Esophagus muscularis mucosa (tissue), 4 donors: ENCODE measurements around the gene SPON1. TPM values are rescaled to one million over a fixed set of nuclear protein-coding genes. Genes with fewer than 3 reads are reported as not detected.
A peak's percentile ranks its signal among the peaks of the same experiment; 100 is the strongest.

Experiments
- DNase-seq: peaks from one replicate; pipeline ENCODE4 v3.0.0-alpha.2; 2017; ENCODE audit errors: extremely low spot score
- H3K27ac ChIP-seq, 4 donors: fragments of 200-600 bp; sonication (generic); replicated peaks in 1 of 4; 1 replicate in 3 of 4; 2 replicates in 1 of 4; pipeline ENCODE4 v1.5.1; 2016 to 2019; ENCODE audit warnings: mild to moderate bottlenecking in 1 of 4
- H3K27me3 ChIP-seq, 4 donors: fragments of 200-600 bp; sonication (generic); one replicate each; pipeline versions ENCODE4 v1.5.1 to v1.6.0; 2016 to 2019
- H3K36me3 ChIP-seq, 4 donors: fragments of 200-600 bp; sonication (generic); one replicate each; pipeline ENCODE4 v1.5.1; 2016 to 2019
- H3K4me1 ChIP-seq, 4 donors: fragments of 200-600 bp; sonication (generic); one replicate each; pipeline ENCODE4 v1.5.1; 2016 to 2019
- H3K4me3 ChIP-seq, 4 donors: fragments of 200-600 bp; sonication (generic); 1 replicate in 2 of 4; 2 replicates in 2 of 4; pipeline ENCODE4 v1.5.1; 2016 to 2019; ENCODE audit warnings: mild to moderate bottlenecking in 4 of 4, moderate library complexity in 1 of 4
- H3K9me3 ChIP-seq, 4 donors: fragments of 200-600 bp; sonication (generic); 1 replicate in 3 of 4; 2 replicates in 1 of 4; pipeline ENCODE4 v1.5.1; 2016 to 2019
- EP300 ChIP-seq: sonication (generic); formaldehyde crosslinking; IDR thresholded peaks from one replicate; pipeline ENCODE4 v1.6.1; 2017; ENCODE audit warnings: antibody characterized with exemption
- POLR2A ChIP-seq: fragments of 450-650 bp; IDR thresholded peaks from one replicate; pipeline ENCODE4 v1.6.1; 2017; ENCODE audit warnings: antibody characterized with exemption, moderate library complexity, mild to moderate bottlenecking, low read depth
- POLR2AphosphoS5 ChIP-seq, 2 donors: sonication (generic); formaldehyde crosslinking; IDR thresholded peaks; one replicate each; pipeline ENCODE4 v1.6.1; 2017; ENCODE audit warnings: antibody characterized with exemption in 2 of 2
- WGBS: methylation state at CpG from one replicate; pipeline ENCODE4 v1.1.5; 2018; 5-methylcytosine and 5-hydroxymethylcytosine counted together
- intact Hi-C: fragments of 100-400 bp; cut with DNase I; formaldehyde crosslinking; loops from one replicate; pipeline ENCODE4 v1.15.1; 2023
- total RNA-seq, 4 donors: library from RNA; depleted of rRNA; stranded (reverse); fragments of >200 nt; gene quantifications; one replicate each; pipeline versions ENCODE4 v1.1.0 to v1.2.1, GENCODE V29; 2016
- TF ChIP-seq, protein P1 (sequence below), 3 experiments: fragments of 200-600 bp in 2 of 3; fragments of 450-650 bp in 1 of 3; sonication (generic) in 2 of 3; IDR thresholded peaks; one replicate each; pipeline ENCODE4 v1.5.1; 2017 to 2019; ENCODE audit warnings: antibody characterized with exemption in 3 of 3, mild to moderate bottlenecking in 2 of 3, moderate library complexity in 1 of 3

The SPON1 gene
- total RNA-seq, 4 donors from 2014 or later = 12.5 to 25.2 (median 19.2) TPM

DNA sequence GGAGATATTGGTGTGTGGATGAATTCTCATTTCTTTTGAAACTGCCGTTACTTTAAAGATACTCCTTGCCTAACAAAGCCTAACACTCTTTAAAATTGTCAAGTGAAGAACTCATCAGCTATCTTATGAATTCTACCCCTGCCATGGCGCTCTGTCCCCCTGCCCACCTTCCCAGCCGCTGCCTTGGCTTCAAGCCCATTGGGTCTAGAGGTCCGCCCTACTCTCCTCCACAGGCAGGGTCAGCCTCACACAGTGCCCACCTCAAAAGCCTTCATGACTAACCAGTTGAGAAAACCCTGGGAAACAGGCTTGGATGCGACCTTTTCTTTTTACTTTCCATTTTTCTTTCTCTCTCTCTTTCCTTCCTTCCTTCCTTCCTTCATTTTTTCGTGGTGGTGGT lies 267.9 kb downstream of the SPON1 start:
- Histone ChIP-seq H3K4me1 (no peaks in the 10 kb centered on the region), H3K9me3 (peaks cover 0 to 13% (median 1%) of the 10 kb centered on the region in 4 donors), H3K4me3 (no peak overlapping the region), H3K27ac (no peak overlapping the region), H3K27me3 (peaks cover 0 to 10% (median 0%) of the 10 kb centered on the region in 4 donors), H3K36me3 (no peaks in the 10 kb centered on the region)
- intact Hi-C loops = no loop called here
- DNase-seq = no peak
- WGBS = 78% methylated on average over 6 of the region's 6 CpGs
- TF ChIP-seq POLR2A (no peak), POLR2AphosphoS5 (IDR thresholded peaks at IDR 0.05) (no peak), EP300 (no peak)
- TF ChIP-seq, protein P1, sequence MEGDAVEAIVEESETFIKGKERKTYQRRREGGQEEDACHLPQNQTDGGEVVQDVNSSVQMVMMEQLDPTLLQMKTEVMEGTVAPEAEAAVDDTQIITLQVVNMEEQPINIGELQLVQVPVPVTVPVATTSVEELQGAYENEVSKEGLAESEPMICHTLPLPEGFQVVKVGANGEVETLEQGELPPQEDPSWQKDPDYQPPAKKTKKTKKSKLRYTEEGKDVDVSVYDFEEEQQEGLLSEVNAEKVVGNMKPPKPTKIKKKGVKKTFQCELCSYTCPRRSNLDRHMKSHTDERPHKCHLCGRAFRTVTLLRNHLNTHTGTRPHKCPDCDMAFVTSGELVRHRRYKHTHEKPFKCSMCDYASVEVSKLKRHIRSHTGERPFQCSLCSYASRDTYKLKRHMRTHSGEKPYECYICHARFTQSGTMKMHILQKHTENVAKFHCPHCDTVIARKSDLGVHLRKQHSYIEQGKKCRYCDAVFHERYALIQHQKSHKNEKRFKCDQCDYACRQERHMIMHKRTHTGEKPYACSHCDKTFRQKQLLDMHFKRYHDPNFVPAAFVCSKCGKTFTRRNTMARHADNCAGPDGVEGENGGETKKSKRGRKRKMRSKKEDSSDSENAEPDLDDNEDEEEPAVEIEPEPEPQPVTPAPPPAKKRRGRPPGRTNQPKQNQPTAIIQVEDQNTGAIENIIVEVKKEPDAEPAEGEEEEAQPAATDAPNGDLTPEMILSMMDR (IDR thresholded peaks at IDR 0.05) = no peak

DNA sequence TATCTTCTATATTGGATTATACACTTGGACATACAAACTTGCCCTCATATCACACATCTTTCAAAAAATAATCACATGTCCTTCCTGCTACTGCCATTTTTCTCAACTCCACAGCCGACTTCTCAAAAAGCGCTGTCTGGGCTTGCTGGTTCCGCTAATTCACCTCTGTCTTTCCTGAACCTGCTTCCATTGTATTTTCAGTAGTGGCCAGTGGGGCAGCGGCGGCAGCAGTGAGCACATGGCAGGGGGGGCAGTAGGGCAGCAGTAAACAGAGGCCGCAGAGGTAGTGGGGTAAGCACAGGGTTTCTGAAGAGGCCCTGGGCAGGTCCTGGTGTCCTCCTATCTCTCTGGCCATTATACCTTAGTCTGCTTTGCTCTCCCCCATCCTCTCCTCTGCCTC lies 270.1 kb downstream of the SPON1 start:
- no peak for DNase-seq
- Histone ChIP-seq H3K9me3 (no peaks in the 10 kb centered on the region), H3K4me3 (no peak overlapping the region), H3K27me3 (peaks cover 0 to 10% (median 0%) of the 10 kb centered on the region in 4 donors), H3K27ac (no peak overlapping the region), H3K36me3 (no peaks in the 10 kb centered on the region), H3K4me1 (no peaks in the 10 kb centered on the region)
- intact Hi-C loops = no loop called here
- TF ChIP-seq, protein P1 (IDR thresholded peaks at IDR 0.05) = peak in 1 of 3 experiments; percentile 8
- no peak for TF ChIP-seq EP300
- 78% methylated on average over 6 of the region's 6 CpGs for WGBS

DNA sequence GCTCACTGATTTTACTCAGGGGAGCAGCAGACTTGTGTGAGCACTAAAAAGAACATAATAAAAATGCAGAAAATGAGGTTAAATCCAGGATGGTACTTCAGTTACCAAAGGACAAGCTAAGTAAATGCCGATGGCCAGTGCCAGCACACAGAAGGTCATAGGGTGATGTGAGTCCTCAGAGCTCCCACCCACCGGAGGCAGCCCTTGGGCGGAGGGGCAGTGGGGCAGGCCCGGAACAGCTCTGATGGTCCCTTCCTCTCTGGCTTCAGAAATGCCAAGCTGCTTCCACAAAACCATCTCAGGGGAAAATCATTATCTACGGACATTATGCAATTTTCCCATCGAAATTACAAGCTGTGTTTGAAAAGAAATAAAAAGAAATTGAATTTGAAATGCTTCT lies 271.9 kb downstream of the SPON1 start:
- intact Hi-C loops = no loop called here
- no peak overlapping the region for H3K4me3 ChIP-seq
- WGBS = 72% methylated on average over 5 of the region's 6 CpGs
- no peaks in the 10 kb centered on the region for H3K9me3 ChIP-seq
- H3K27me3 ChIP-seq = peaks cover 0 to 10% (median 0%) of the 10 kb centered on the region in 4 donors
- H3K36me3 ChIP-seq = no peaks in the 10 kb centered on the region
- DNase-seq = no peak
- no peak overlapping the region for H3K27ac ChIP-seq
- no peaks in the 10 kb centered on the region for H3K4me1 ChIP-seq
- TF ChIP-seq POLR2A = no peak
- TF ChIP-seq EP300 = no peak
- TF ChIP-seq, protein P1 (IDR thresholded peaks at IDR 0.05) = no peak
- no peak for TF ChIP-seq POLR2AphosphoS5 (IDR thresholded peaks at IDR 0.05)

DNA sequence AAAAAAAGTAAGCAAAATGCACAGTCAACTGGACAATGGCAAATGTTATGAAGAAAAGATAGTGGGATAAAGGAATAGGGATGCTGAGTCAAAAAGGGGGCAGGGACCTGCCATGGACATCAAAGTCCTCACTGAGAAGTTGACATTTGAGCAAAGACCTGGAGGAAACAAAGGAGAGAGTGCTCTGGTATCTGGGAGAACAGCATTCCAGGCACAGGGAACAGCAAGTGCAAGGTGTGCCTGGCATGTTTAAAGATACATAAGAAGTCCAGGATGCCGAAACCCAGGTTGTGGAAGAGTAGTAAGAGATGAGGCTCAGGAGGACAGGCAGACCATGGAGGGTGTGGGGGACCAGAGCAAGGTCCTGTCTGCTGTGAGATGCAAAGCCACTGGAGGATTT lies 273.2 kb downstream of the SPON1 start:
- no peaks in the 10 kb centered on the region for H3K4me1 ChIP-seq
- H3K36me3 ChIP-seq = no peaks in the 10 kb centered on the region
- TF ChIP-seq EP300 = no peak
- no peak for TF ChIP-seq POLR2AphosphoS5 (IDR thresholded peaks at IDR 0.05)
- no peak for TF ChIP-seq POLR2A
- TF ChIP-seq, protein P1 (IDR thresholded peaks at IDR 0.05) = no peak
- no peaks in the 10 kb centered on the region for H3K9me3 ChIP-seq
- H3K27me3 ChIP-seq = peaks cover 0 to 6% (median 0%) of the 10 kb centered on the region in 4 donors
- WGBS = 90% methylated on average over 1 of the region's 1 CpG
- no peak overlapping the region for H3K27ac ChIP-seq
- H3K4me3 ChIP-seq = no peak overlapping the region
- DNase-seq = no peak
- intact Hi-C loops = no loop called here

DNA sequence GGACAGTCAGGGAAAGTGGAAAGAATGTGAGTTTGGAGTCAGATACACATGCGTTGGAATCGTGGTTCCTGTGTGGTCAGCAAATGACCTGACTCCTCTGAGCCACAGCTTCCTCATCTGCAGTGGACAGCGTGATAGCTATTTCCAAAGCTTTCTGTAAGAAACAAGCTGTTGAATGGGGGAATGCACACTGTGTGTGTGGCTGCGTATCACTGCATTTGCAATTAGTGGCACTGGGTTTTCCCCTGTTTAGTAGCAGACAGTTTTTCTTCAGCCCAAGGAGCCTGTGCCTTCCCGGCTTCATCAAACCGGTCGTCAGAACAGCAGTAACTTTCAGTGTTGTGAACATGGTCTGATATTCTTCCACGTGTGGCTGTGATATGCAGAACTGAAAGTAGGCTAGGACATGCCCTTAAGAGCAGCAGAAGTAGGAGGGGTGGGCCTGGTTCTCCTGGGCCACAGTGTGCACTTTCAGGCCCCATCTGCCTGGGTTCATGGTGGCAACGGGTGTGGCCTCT lies 275.0 kb downstream of the SPON1 start:
- Histone ChIP-seq H3K9me3 (no peaks in the 10 kb centered on the region), H3K27me3 (peaks cover 0 to 3% (median 0%) of the 10 kb centered on the region in 4 donors), H3K4me1 (peaks cover 0 to 3% (median 0%) of the 10 kb centered on the region in 4 donors), H3K27ac (no peak overlapping the region), H3K4me3 (no peak overlapping the region), H3K36me3 (no peaks in the 10 kb centered on the region)
- intact Hi-C loops = no loop called here
- DNase-seq = no peak
- TF ChIP-seq EP300 = no peak
- TF ChIP-seq, protein P1 (IDR thresholded peaks at IDR 0.05) = no peak
- no peak for TF ChIP-seq POLR2A
- no peak for TF ChIP-seq POLR2AphosphoS5 (IDR thresholded peaks at IDR 0.05)
- WGBS = 71% methylated on average over 9 of the region's 9 CpGs
